Hematopoietic multipotent progenitor cell treated with erythropoietin and hydrocortisone succinate and interleukin-3 and kit ligand, for 4 days (in vitro differentiated cells): Measurements from ENCODE around the gene MSMP.

Experiments used
- DNase-seq: peaks from one replicate; pipeline ENCODE4 v3.0.0-alpha.2; 2015

Gene MSMP

GRCh38 chr9:35741740-35742139, 12.3 kb downstream of the MSMP start:
- DNase-seq: peak; percentile 88

GRCh38 chr9:35740243-35740642, 13.8 kb downstream of the MSMP start:
- no peak for DNase-seq

GRCh38 chr9:35738924-35739323, 15.2 kb downstream of the MSMP start:
- no peak for DNase-seq

GRCh38 chr9:35738186-35738585, 15.9 kb downstream of the MSMP start:
- no peak for DNase-seq

GRCh38 chr9:35737143-35737542, 16.9 kb downstream of the MSMP start:
- no peak for DNase-seq

- peak; percentile 92 for DNase-seq
Observed at GRCh38 chr9:35736201-35736633, 17.9 kb downstream of the MSMP start.

GRCh38 chr9:35734096-35734495, 20.0 kb downstream of the MSMP start:
- DNase-seq: no peak

GRCh38 chr9:35732800-35733541, 21.1 kb downstream of the MSMP start:
- peak; percentile 62 for DNase-seq

GRCh38 chr9:35732185-35732799, 21.8 kb downstream of the MSMP start, which contains the start of the genes CREB3 and TLN1:
TSS of gene CREB3 (plus strand) at chr9:35732666. CDS start at chr9:35732773, 107 bp downstream.
TSS of gene TLN1 (minus strand) at chr9:35732195. CDS start at chr9:35725694, 6,501 bp downstream.
- peak; percentile 99 for DNase-seq

- peak; percentile 63 for DNase-seq
Observed at GRCh38 chr9:35731415-35732184, 22.5 kb downstream of the MSMP start.

GRCh38 chr9:35730486-35730854, 23.6 kb downstream of the MSMP start:
- no peak for DNase-seq

GRCh38 chr9:35729700-35730485, 24.2 kb downstream of the MSMP start:
- peak; percentile 85 for DNase-seq

- DNase-seq: no peak
Observed at GRCh38 chr9:35729101-35729500, 25.0 kb downstream of the MSMP start.

GRCh38 chr9:35728041-35728971, 25.8 kb downstream of the MSMP start:
- DNase-seq: peak; percentile 92

GRCh38 chr9:35727676-35728040, 26.4 kb downstream of the MSMP start:
- DNase-seq: peak; percentile 87

GRCh38 chr9:35726931-35727330, 27.1 kb downstream of the MSMP start:
- peak; percentile 93 for DNase-seq

- DNase-seq: peak; percentile 33
Observed at GRCh38 chr9:35725362-35725761, 28.7 kb downstream of the MSMP start.

GRCh38 chr9:35723908-35724307, 30.2 kb downstream of the MSMP start:
- no peak for DNase-seq

- no peak for DNase-seq
Observed at GRCh38 chr9:35723426-35723825, 30.6 kb downstream of the MSMP start.

- DNase-seq: no peak
Observed at GRCh38 chr9:35719546-35719945, 34.5 kb downstream of the MSMP start.

GRCh38 chr9:35718721-35719511, 35.2 kb downstream of the MSMP start:
- no peak for DNase-seq
